ENCODE measurements around the gene SOX13.

Gene SOX13

DNA sequence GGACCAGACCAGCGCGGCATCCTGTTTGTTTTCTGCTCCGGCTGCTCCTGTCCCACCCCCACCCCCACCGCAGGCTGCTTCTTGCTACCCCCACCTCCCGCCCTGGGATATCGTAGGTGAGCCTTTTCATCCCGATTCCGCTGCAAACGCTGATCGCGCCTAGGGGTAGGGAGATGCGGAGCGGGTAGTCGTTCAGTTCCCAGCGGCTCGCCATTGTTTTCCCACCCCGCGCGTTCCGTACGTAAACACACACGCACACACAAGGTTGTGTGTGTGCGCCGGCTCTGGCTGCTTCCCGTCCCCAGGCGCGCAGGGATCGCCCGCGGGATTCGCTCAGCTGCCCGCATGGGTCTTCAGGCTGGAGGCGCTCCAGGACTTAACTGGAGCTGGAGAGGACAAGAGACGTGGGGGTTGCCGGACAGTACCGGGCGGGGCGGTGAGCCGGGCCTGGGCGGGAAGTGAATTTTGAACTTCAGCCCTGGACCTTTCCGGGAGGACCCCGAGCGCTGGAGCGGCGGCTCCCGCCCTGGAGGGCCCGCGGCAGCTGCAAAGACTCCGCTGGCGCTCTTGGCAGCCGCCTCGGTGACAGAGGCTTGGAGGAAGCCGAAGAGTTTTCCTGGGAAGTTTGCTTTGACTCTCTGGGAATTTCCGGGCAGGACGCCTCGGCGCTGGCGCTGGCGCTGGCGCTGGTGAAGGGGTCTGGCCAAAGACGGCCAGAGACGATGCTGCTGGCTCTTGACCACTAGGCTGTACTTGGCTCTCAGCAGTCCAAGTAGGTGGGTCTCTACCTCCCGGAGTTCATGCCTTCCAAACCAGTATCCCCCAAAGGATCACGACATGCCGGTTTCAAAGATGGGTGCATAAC lies 1.6 kb downstream of the SOX13 start:
- TF ChIP-seq GATA1 (IDR thresholded peaks at IDR 0.05; ENCODE audit: low read depth, low read length) = no peak
- TF ChIP-seq POLR2A (IDR thresholded peaks at IDR 0.05; ENCODE audit: low read length) = no peak
- DNase-seq = no peak

DNA sequence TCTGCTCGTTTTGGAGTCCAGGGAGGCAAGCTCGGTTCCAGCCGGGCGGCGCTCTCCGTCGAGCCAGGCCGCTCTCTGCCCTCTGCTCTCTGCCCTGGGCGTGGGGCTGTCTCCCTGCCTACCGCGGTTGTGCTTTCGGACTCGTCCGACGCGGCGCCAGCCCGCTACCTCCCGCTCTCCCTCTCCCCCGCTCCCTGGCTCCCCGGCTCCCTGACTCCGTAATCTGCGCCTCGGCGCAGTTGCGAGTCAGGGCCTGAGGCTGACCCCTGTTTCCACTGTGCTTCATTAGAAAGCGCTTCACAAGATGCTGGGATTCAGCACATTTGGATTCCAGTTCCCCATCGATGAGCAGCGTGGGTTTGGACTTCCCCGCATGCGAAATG lies 2.2 kb downstream of the SOX13 start:
- DNase-seq = no peak
- TF ChIP-seq POLR2A (IDR thresholded peaks at IDR 0.05; ENCODE audit: low read length) = no peak
- TF ChIP-seq GATA1 (IDR thresholded peaks at IDR 0.05; ENCODE audit: low read depth, low read length) = no peak

GRCh38 chr1:204075890-204076846 lies 3.3 kb downstream of the SOX13 start:
- DNase-seq = no peak
- TF ChIP-seq POLR2A (IDR thresholded peaks at IDR 0.05; ENCODE audit: low read length) (no peak), GATA1 (IDR thresholded peaks at IDR 0.05; ENCODE audit: low read depth, low read length) (no peak)

DNA sequence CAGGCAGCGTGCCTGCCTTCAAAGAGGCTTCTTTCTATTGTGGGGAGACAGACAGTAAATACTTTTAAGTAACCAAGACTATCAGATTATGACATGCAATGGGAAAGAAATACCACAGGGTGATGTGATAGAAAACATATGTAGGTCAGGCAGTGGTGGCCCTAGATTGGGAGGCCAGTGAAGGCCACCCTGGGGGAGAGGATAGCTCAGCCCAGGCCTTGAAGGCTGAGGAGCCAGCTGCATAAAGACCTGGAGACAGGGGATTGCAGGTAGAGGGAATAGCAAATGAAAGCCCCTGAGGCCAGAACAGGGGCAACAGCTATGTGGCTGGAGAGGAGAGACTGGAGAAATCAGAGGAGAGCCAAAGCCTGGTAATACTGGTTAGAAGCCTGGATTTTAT lies 4.0 kb downstream of the SOX13 start:
- no peak for TF ChIP-seq POLR2A (IDR thresholded peaks at IDR 0.05; ENCODE audit: low read length)
- TF ChIP-seq GATA1 (IDR thresholded peaks at IDR 0.05; ENCODE audit: low read depth, low read length) = no peak
- DNase-seq = no peak

- DNase-seq = no peak
- TF ChIP-seq POLR2A (IDR thresholded peaks at IDR 0.05; ENCODE audit: low read length) (no peak), GATA1 (IDR thresholded peaks at IDR 0.05; ENCODE audit: low read depth, low read length) (no peak)
Observed at GRCh38 chr1:204077979-204078696, 5.2 kb downstream of the SOX13 start.

DNA sequence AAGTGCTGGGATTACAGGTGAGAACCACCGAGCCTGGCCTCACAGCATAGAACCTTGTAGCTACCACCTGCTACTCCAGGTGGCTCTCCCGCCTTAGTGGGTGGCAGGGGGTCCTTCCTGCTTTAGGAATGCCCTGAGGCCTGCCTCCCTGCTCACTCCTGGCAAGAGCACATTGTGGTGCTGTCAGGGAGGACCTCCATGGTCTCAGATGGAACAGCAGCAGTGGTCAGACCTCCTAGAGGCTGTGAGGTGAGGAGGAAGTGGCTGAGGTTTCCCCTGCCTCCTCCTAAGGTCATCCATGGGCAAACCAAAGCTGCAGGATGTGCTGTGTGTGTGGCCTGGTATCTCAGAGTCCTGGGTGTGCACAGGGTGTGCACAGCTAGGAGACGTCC lies 6.7 kb downstream of the SOX13 start:
- TF ChIP-seq POLR2A (IDR thresholded peaks at IDR 0.05; ENCODE audit: low read length) (no peak), GATA1 (IDR thresholded peaks at IDR 0.05; ENCODE audit: low read depth, low read length) (no peak)
- no peak for DNase-seq

DNA sequence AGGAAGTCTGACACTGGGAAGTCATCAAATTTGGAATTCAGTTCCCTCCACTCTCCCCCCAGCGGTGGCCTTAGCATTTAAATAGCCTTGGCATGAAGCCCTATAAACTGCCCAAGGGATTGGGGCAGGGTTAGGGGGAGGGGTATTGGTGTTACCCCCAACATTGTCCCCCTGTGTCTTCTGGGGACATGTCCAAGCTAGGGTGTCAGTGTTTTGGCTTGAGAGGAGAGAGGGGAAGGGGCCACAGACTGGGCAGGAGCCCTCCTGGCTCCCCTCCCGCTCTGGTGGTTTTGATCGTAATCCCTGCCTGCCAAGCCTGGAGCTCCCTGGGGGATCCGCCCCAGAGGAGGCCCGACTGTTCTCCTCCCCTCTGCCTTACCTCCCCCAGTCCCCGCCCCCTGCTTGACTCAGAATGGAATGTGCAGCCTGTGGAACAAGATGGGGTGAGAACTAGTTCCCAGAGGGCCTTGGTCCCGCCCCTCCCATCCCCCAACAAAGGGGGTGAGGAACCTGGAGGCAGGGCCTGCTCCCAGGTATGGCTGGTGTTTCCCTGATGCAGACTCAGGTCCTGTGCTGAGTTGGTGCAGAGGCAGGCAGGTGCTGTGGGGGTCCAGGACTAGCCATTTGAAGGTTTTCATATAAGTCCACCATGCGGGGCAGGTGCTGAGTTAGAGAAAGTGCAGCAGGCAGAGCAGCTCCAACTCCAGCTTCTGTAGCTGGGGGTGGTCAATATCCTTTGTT lies 7.4 kb downstream of the SOX13 start:
- DNase-seq = no peak

GRCh38 chr1:204081164-204081790 lies 8.4 kb downstream of the SOX13 start:
- no peak for DNase-seq
- TF ChIP-seq POLR2A (IDR thresholded peaks at IDR 0.05; ENCODE audit: low read length) = no peak
- TF ChIP-seq GATA1 (IDR thresholded peaks at IDR 0.05; ENCODE audit: low read depth, low read length) = no peak

More for the DNA sequence above, 7.4 kb downstream of the SOX13 start:
- TF ChIP-seq POLR2A (IDR thresholded peaks at IDR 0.05; ENCODE audit: low read length) = no peak
- TF ChIP-seq GATA1 (IDR thresholded peaks at IDR 0.05; ENCODE audit: low read depth, low read length) = no peak

DNA sequence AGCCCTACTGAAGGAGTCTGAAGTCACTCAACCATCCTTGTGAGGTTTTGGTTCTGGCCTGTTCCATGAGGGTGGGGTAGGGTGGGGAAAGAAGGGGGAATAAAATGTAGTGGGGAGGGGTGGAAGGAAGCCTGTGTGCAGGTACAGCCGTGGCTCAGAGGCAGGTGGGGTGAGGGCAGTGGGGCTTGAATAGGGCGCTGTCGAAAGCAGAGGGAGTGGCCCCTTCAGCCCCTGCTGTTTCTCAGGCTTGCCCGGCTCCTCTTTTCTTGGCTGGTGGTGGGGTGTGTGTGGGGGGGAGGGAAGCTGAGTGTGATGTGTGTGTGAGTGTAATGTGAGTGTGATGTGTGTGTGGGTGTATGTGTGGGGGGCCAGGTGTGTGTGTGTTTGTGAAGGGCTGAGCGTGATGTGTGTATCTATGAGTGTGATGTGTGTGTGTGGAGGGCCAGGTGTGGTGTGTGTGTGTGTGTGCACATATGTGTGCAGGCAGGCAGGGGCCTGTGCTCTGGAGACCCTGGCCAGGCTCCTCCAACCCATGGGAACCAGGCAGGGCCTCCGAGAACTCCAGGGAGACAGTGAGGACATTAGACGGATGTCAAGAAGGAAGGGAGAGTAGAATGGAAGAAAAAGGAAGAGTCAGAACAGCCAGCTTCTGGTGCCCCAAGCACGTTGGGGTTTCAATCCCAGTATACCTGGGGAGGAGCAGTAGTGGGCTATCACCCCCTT lies 9.0 kb downstream of the SOX13 start:
- DNase-seq = no peak
- no peak for TF ChIP-seq POLR2A (IDR thresholded peaks at IDR 0.05; ENCODE audit: low read length)
- TF ChIP-seq GATA1 (IDR thresholded peaks at IDR 0.05; ENCODE audit: low read depth, low read length) = no peak

GRCh38 chr1:204083491-204083890 lies 10.6 kb downstream of the SOX13 start:
- TF ChIP-seq GATA1 (IDR thresholded peaks at IDR 0.05; ENCODE audit: low read depth, low read length) (no peak), POLR2A (IDR thresholded peaks at IDR 0.05; ENCODE audit: low read length) (no peak)
- no peak for DNase-seq

DNA sequence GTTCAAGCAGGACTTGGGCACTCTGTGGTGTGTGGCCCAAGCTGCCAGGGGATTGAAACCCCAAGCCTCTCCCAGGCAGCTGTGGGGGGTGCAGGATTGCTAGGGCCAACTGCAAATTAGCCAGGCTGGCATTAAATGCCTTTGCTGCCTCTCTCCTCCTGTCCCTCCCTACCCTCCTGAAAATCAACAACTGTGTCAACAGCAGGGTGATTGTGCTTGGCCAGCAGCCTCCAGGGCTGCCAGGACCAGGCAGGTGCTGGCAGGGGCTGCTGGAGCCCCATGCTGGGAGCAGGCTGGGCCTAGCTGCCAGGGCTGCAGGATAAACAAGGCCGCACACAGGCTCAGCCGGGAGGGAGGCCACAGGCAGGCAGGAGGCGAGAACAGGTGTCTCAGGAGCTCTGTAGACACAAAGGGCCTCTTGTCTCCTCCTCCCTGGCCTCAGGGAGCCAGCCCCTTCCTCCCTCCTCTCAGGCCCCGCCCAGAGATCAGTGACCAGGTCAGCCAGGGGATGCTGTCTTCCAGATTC lies 11.4 kb downstream of the SOX13 start:
- no peak for DNase-seq
- TF ChIP-seq GATA1 (IDR thresholded peaks at IDR 0.05; ENCODE audit: low read depth, low read length) (no peak), POLR2A (IDR thresholded peaks at IDR 0.05; ENCODE audit: low read length) (no peak)

DNA sequence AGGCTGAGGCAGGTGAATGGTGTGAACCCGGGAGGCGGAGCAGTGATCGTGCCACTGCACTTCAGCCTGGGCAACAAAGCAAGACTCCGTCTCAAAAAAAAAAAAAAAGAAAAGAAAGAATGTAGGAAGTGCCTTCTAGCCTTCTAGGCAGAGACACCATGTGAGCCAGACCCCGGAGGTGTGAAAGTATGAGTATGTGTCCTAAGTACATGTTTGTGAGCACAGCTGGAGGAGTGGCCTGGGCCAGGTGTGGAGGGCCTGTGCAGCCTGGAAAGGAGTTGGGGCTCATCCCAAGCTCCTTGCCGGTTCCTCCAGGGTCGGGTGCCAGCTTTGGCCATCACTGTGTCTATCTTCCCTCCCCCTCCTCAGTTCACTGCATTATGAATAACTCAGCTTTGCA lies 13.0 kb downstream of the SOX13 start:
- no peak for TF ChIP-seq GATA1 (IDR thresholded peaks at IDR 0.05; ENCODE audit: low read depth, low read length)
- TF ChIP-seq POLR2A (IDR thresholded peaks at IDR 0.05; ENCODE audit: low read length) = no peak

More for the DNA sequence above, 13.0 kb downstream of the SOX13 start:
- DNase-seq = no peak

All from erythroblast (primary cell).